GM18526 (cell line): ENCODE data around the gene ATP9B.

Experiments used
- POLR2A ChIP-seq: IDR thresholded peaks from 3 replicates; pipeline ENCODE4 v1.6.1; 2011; ENCODE audit not compliant: insufficient read length; ENCODE audit errors: extremely low read depth

The ATP9B gene

DNA sequence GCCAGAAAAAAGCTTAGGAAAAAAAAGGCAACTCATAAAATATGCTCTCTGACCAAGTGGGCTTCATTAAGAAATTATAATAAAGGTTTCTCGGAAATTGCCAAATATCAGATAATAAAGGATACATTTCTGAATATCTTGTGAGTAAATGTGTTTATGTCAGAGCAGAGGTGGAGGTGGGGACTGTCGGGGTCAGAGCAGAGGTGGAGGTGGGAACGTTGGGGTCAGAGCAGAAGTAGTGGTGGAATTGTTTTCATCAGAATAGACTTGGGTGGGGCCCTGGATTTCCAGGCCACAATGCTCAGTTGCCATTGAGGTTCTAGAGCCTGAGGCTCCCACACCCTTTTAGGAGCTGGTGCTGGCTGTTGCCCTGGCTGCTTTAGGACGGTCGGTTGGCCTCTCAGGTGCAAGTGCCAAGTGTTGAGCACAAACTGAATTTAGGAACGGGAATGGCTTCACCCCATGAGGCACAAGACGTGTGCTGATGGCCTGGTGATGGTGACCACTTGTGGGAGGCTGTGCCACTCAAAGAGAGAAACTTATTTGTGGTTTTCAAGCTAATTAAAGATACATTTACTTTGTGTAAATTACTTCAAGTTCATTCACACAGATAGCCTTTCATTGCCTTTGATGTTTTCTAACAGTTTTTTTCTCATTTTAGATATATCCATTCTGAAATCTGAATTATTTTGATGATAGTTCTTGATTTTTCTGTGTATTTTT, 131.5 kb downstream of the ATP9B start:
- TF ChIP-seq POLR2A, result no peak

DNA sequence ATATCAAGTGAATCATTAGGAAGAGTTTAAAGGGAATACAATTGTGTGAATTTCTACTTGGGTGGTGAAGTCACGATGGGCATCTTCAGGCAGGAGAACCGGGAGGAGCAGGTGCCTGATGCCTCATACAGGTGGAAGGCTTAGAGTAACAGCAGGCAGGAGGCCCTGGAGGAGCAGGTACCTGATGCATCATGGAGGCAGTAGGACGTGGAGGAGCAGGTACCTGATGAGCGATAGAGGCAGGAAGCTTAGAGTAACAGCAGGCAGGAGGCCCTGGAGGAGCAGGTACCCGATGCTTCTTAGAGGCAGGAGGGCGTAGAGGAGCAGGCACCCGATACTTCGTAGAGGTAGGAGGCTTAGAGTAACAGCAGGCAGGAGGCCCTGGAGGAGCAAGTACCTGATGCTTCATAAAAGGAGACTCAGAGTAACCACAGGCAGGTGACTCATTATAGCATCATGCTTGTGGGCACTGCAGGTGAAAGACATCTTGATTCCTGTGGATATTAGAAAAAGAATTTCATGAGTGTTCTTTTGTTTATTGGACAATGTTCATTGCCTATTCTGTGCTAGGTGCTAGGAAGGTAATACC, 133.9 kb downstream of the ATP9B start:
- TF ChIP-seq POLR2A, result no peak

DNA sequence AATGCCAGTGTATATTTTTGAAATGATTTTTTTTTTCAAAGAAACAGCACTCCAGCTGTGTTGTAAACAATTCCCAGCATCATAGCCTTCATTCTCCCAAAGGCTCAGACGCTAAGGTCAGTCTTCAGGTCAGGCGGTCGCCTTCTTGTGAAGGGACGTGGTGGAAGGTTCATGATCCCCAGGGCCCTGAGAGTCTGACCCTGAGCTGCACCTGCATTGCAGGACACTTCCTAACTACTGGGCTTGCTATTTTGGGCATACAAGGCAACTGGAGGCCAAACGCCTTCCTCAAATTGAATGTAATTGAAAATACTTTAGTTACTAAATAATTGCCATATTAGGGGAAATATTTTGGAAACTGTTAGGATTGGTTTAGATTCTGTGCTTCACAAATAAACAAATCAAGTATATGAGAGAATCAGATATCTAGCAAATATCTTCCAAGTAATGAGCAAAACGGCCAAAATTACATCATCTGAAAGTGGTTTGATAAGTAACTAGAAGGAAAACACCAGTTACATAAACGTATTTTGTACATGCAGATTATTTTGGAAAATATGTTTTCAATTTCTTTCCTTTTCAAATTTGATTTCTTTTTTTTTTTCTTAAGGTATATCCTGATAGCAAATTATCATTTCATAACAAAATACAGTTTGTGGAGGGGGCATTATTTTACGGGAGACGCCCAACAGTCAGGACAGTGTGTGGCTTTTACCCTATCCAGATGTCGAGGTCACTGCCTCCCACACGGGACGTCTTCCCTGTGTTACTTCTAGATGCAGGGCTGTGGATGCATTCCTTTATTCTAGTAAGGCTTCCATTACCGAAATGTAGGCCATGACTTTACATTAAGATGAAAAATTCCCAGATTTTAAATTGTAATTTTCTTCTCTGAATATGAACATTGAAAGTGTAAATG, 136.0 kb downstream of the ATP9B start:
- TF ChIP-seq POLR2A, result no peak

DNA sequence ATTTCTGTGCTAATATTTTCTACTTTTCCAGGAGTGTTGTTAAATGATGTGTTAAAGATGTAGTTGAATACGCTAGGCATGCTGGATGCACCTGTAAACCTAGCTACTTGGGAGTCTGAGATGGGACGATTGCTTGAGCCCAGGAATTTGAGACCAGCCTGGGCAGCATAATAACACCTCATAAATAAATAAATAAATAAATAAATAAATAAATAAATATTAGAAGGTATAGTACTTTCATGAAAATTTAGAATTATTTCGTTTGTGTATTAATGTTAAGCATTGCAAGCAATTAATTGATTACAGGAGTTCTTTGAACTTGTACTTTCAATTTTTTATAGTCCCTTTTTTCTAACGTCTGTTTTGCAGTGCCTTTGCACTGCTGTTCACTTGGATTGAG, 137.2 kb downstream of the ATP9B start:
- no peak for TF ChIP-seq POLR2A

DNA sequence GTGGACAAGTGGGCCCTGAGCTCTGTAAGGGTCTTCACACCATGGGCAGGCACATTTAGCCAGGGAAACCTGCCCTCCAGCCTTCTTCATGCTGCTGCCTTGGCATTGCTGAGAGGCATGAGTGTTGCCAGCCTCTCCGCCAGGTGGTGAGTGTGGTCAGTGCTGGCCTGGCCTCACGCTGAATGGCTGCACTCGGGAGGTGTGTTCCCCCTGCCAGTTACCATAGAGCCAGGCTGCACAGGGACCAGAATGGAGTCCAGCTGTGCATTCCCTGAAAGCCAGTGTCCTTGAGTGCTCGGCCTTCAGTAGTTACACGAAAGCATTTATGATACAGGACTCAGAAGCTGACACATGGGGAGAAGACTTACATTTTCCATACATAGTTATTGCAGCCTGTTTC, 139.7 kb downstream of the ATP9B start:
- no peak for TF ChIP-seq POLR2A

DNA sequence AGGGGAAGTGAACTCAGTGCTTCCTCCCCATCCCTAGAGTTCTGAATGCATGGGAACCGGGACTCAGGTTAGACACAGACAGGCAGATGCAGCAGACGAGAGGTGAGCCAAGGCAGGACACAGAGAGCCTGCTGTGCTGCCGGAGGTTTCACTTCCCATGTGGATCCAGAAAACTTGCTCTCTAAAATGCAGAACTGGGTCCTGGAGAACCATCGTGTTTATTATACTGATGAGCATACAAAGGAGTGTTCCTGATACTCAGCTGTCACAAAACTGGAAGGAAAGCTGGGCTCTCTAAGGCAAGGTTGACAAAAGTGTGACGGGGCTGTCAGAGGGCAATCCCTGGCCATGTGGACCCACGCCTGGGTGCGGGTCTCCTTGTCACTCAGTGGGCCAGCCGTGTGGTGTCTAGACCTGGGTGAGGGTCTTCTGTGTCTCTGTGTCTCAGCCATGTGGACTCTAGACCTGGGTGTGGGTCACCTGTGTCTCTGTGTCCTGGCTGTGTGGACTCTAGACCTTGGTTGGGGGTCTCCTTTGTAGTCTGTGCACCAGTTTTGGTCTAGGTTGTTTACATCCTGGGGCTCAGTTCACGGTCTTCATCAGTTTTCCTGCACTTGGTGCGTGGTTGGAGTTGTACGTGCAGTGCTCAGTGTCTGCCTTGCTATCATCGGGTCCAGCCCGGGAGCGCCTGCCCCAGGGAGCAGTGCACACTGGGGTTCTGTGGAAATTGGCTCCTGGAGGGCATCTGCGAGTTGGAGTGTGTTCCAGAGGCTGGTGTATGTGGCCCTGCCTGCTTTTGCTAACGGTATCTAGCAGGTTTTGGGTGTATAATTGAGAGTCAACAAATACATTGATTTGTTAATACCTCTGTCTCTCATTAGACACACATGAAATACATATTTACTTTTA, 141.1 kb downstream of the ATP9B start:
- TF ChIP-seq POLR2A, result no peak

DNA sequence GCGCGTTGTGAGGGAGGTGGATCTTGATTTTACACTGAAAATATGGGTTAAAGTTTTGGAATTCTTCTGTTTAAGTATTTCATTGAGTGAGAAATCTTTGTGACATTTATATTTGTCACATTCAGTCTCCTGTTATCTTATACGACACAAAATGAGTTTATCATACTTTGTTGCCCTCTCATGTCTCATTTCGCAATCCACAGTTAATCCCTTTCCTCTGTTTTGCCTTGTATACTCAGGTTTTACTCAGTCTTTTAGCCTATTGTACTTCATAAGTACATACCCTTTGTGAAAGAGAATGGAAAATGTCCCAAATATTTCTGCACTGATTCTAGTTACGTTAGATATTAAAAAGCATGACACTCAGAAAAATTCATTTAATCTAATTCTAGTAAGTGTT, 142.7 kb downstream of the ATP9B start:
- no peak for TF ChIP-seq POLR2A

DNA sequence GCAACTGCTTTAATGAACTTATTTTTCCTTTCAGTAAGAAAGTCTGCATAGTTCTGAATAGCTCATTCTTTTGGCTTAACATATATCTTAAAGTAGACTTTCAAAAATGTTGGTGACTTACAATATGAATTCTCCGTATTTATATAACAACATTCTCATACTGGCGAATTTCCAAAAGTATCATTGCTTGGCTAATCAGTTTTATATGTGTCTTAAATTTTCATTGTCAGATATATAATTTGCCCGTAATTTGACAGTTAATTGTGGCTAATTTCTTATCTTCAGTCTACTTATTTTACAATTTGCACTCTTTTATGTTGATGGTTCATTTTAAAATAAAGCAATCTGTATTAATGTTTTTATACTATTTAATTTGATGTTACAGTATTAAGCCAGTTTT, 144.9 kb downstream of the ATP9B start:
- TF ChIP-seq POLR2A, result no peak

DNA sequence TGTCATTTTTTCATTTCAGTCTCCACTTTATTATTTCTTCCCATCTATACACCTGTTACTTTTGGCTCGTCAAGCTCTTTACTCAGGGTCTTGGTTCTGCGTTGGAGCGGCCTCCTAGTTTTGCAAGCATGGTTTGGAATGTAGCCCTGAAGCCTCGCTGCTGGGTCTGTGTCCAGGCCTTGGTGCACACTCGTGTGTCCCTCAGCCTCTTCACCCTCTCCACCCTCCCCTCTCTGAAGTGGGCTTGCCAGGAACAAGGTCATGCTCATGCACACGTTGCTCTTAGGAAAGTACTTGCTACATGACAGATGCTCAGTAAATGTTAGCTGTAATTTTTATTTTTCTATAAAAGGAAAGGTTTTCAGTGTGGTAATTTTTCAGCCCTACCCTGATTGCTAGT, 147.0 kb downstream of the ATP9B start:
- TF ChIP-seq POLR2A, result no peak

DNA sequence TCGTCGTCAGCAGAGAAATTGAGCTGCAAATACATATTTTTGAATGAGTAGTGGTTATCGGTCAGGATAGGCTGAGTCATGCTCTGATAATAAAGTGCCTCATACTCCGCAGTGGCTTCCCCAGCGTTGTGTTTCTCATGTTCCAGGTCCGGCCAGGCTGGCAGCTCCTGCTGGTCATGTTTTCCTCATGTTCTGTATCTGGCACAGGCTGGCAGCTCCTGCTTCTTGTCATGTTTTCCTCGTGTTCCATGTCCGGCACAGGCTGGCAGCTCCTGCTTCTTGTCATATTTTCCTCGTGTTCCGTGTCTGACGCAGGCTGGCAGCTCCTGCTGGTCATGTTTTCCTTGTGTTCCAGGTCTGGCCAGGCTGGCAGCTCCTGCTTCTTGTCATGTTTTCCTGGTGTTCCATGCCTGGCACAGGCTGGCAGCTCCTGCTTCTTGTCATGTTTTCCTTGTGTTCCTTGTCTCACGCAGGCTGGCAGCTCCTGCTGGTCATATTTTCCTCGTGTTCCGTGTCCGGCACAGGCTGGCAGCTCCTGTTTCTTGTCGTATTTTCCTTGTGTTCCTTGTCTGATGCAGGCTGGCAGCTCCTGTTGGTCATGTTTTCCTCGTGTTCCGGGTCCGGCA, 148.9 kb downstream of the ATP9B start:
- TF ChIP-seq POLR2A, result no peak

DNA sequence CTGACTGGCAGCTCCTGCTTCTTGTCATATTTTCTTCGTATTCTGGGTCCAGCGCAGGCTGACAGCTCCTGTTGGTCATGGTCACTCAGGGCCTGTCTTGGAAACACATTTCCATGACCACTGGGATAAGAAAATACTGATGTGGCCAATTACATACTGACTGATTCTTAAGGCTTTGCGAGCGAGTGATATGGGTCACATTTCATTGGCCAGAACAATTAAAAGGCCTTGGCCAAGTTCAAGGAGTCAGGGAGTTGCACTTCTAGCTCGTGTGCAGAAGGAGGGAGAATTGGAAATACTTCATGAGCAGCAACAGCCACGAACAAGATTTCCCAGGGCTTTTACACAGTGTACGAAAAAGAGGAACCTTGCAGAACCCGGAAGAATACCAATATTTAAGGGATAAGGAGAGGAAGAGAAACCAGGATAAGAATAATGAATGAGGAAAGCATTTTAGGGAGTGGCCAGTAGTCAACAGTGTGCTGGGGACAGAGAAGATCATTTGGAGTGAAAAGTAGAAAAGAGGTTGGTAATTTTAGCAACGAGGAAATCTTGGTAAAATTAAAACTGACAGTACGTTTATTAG, 149.5 kb downstream of the ATP9B start:
- TF ChIP-seq POLR2A, result no peak

DNA sequence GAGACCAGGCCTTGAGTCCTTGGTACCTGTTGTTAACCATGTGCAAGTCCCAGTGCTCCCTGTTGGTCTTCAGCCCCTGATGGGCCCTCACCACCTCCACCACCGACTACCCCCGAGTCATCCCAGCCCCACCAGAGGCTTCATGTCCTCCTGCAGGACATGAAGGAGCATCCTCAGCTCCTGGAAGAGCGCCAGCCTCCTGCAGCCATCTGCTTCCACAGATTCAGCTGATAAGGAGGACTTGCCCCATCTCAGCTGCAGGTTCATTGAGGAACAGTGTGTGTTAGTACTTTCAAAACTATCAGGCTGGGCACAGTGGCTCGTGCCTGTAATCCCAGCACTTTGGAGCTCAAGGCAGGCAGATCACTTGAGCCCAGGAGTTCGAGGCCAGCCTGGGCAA, 151.9 kb downstream of the ATP9B start:
- TF ChIP-seq POLR2A, result no peak

DNA sequence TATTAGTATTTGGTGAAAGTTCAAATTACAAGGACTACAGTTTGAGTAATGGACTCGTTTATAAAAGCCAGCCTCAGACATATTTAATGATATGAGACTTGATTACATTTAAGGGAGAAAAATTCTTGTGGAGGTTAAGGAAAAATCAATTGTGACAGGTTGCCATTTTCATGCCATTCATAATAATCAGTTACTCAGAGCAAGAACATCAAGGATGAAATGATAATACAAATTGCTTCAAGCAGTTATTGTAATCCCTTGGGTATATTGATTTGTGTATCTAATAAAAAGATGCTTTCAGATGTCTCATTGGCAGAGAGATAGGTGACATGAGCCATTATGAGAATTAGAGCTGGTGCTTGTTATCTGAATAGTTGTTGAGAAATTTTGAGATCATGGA, 153.6 kb downstream of the ATP9B start:
- TF ChIP-seq POLR2A, result no peak

DNA sequence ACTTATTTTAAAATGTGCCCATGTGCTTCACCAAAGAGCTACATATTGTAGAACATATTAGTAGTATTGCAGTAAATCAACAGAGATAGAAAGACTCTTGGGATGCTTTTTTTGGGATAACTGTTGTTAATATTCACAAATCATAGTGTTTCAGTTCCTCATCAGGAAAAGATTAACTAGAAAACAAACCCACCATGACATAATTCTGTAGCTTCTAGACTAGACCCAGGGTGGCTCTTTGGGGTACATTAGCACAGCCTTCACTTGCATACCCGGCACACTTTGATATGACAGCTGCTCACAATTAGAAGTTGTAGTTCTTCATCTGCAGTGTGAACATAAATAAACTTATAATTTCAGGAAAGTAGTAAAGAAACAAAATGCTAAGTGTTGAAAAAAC, 154.2 kb downstream of the ATP9B start:
- TF ChIP-seq POLR2A, result no peak
